K562 (cell line): Measurements from ENCODE around the gene HERPUD2. TPM values are rescaled to one million over a fixed set of nuclear protein-coding genes. Genes with fewer than 3 reads are reported as not detected.

ENCODE experiments used
- ATAC-seq: fragments of 200-7000 bp; cut with Tn5 transposase; 3 replicates; pipeline ENCODE4 v1.9.1; 2020; ENCODE audit warnings: moderate library complexity
- BruUV-seq: library from RNA; stranded (reverse); fragments of 400-500 nt; replicated peaks from 2 replicates; lab custom pipeline; 2021; lab: Mats Ljungman, UMichigan
- CTCF ChIA-PET: fragments of 300-600 bp; formaldehyde crosslinking; extraction: SDS; loops from one replicate; lab custom pipeline; 2021; ENCODE audit warnings: low intra/inter-chr PET ratio; lab: Yijun Ruan, JAX
- POLR2A ChIA-PET: fragments of 300-600, 350-650 bp; sonication (Branson Sonifier 250); formaldehyde crosslinking; extraction: SDS; loops from one replicate; lab custom pipeline; 2021; ENCODE audit warnings: antibody characterized with exemption, inconsistent platforms; lab: Yijun Ruan, JAX
- DNase-seq, 4 experiments: peaks; one replicate each; pipeline versions ENCODE4 v3.0.0 to v3.0.0-alpha.2; 2011 to 2018; ENCODE audit warnings: low spot score in 3 of 4, mixed read lengths in 3 of 4; ENCODE audit errors: extremely low read depth in 1 of 4
- FAIRE-seq: peaks from 2 replicates; lab custom pipeline; 2011; peaks lifted over from hg19 to GRCh38; lab: Jason Lieb, UNC
- H2AFZ ChIP-seq: 2 replicates; pipeline ENCODE4 v1.6.0; 2011; ENCODE audit warnings: low read depth, low read length, control low read depth, inconsistent platforms
- H3K27ac ChIP-seq: fragments of 200-600 bp; 3 replicates; pipeline ENCODE4 v1.8.0; 2011; ENCODE audit warnings: low read depth, mild to moderate bottlenecking, control low read depth, inconsistent platforms, low read length, moderate library complexity, mixed read lengths; ENCODE audit errors: extremely low read depth
- H3K27me3 ChIP-seq, 2 experiments: fragments of 300-600 bp in 1 of 2; 2 replicates in 1 of 2; 3 replicates in 1 of 2; pipeline versions ENCODE4 v1.6.0 to v1.8.0; 2011; ENCODE audit warnings: inconsistent platforms in 2 of 2, low read length in 2 of 2, mild to moderate bottlenecking in 1 of 2, mixed read lengths in 1 of 2, moderate library complexity in 1 of 2; ENCODE audit not compliant: control insufficient read depth in 2 of 2, insufficient read depth in 2 of 2
- H3K36me3 ChIP-seq: fragments of 300-600 bp; 3 replicates; pipeline ENCODE4 v1.8.0; 2011; ENCODE audit warnings: mild to moderate bottlenecking, low read length, inconsistent platforms; ENCODE audit not compliant: control insufficient read depth, insufficient read depth
- H3K4me1 ChIP-seq, 2 experiments: fragments of 200-600 bp in 1 of 2; replicated peaks in 1 of 2; 2 replicates in 1 of 2; 3 replicates in 1 of 2; pipeline versions ENCODE4 v1.5.1 to v1.8.0; 2011; ENCODE audit warnings: inconsistent platforms in 2 of 2, low read length in 2 of 2, mild to moderate bottlenecking in 1 of 2, mixed read lengths in 1 of 2, moderate library complexity in 1 of 2; ENCODE audit not compliant: control insufficient read depth in 2 of 2, insufficient read depth in 2 of 2
- H3K4me2 ChIP-seq: 2 replicates; pipeline ENCODE4 v1.6.1; 2011; ENCODE audit warnings: low read length, control low read depth, inconsistent platforms, mixed read lengths; ENCODE audit not compliant: insufficient read depth
- H3K4me3 ChIP-seq: fragments of 200-600 bp; sonication (generic), shearing (Covaris generic); 2 replicates; pipeline ENCODE4 v1.5.1; 2016; ENCODE audit warnings: control low read depth, inconsistent platforms
- H3K79me2 ChIP-seq: fragments of 200-600 bp; 3 replicates; pipeline ENCODE4 v1.8.0; 2011; ENCODE audit warnings: low read length, inconsistent platforms; ENCODE audit not compliant: control insufficient read depth, insufficient read depth
- H3K9ac ChIP-seq, 2 experiments: 2 replicates each; pipeline versions ENCODE4 v1.6.0 to v1.6.1; 2011; ENCODE audit warnings: low read depth in 2 of 2, low read length in 2 of 2, control low read depth in 1 of 2, inconsistent platforms in 1 of 2, mild to moderate bottlenecking in 1 of 2, mixed read lengths in 1 of 2; ENCODE audit not compliant: insufficient read depth in 1 of 2
- H3K9me1 ChIP-seq: one replicate; pipeline ENCODE4 v1.6.0; 2011; ENCODE audit warnings: inconsistent platforms, mild to moderate bottlenecking, low read length, moderate library complexity; ENCODE audit not compliant: control insufficient read depth, insufficient read depth
- H3K9me3 ChIP-seq: replicated peaks from 2 replicates; pipeline ENCODE4 v1.5.1; 2011; ENCODE audit warnings: low read depth, low read length, inconsistent platforms; ENCODE audit not compliant: control insufficient read depth, insufficient read depth
- H4K20me1 ChIP-seq: replicated peaks from 2 replicates; pipeline ENCODE4 v1.6.1; 2011; ENCODE audit warnings: low read length, inconsistent platforms, mixed read lengths; ENCODE audit not compliant: control insufficient read depth, insufficient read depth
- BHLHE40 ChIP-seq: IDR thresholded peaks from 2 replicates; pipeline ENCODE4 v1.6.1; 2011; ENCODE audit warnings: low read length, improper control_type of control experiment
- CBX1 ChIP-seq: sonication (generic); IDR thresholded peaks from 2 replicates; pipeline ENCODE4 v1.6.1; 2016; ENCODE audit warnings: antibody characterized with exemption, low read depth, mild to moderate bottlenecking
- CHD2 ChIP-seq: IDR thresholded peaks from 2 replicates; pipeline ENCODE4 v1.6.1; 2011; ENCODE audit warnings: low read depth, low read length
- MYBL2 ChIP-seq, 2 experiments: fragments of 450-650 bp in 1 of 2; sonication (generic) in 1 of 2; formaldehyde crosslinking in 1 of 2; IDR thresholded peaks; 2 replicates each; pipeline versions ENCODE4 v1.6.1 to v1.8.1; 2017 to 2022; ENCODE audit warnings: borderline replicate concordance in 1 of 2, inconsistent platforms in 1 of 2, low read depth in 1 of 2, mild to moderate bottlenecking in 1 of 2, missing genetic modification reagents in 1 of 2, moderate library complexity in 1 of 2
- NFE2L1 ChIP-seq: fragments of 450-650 bp; IDR thresholded peaks from 2 replicates; pipeline ENCODE4 v1.6.1; 2016; ENCODE audit warnings: missing genetic modification characterization, low read depth, mild to moderate bottlenecking, missing compliant biosample characterization, moderate library complexity, borderline replicate concordance
- POLR2AphosphoS5 ChIP-seq: IDR thresholded peaks from 2 replicates; pipeline ENCODE4 v1.6.1; 2011; ENCODE audit warnings: mild to moderate bottlenecking, low read depth, low read length, moderate library complexity; ENCODE audit not compliant: control insufficient read depth, insufficient read depth
- SLC30A9 ChIP-seq: fragments of 250-450 bp; sonication (Bioruptor Pico); IDR thresholded peaks from 2 replicates; pipeline ENCODE4 v1.8.0; 2022; ENCODE audit warnings: mild to moderate bottlenecking, moderate library complexity
- SRSF3 ChIP-seq: fragments of 200-400 bp; formaldehyde crosslinking; IDR thresholded peaks from 2 replicates; pipeline ENCODE4 v1.6.1; 2016; ENCODE audit warnings: mild to moderate bottlenecking, low read length, moderate library complexity; ENCODE audit not compliant: insufficient read depth
- TAF7 ChIP-seq: fragments of 450-650 bp; IDR thresholded peaks from 2 replicates; pipeline ENCODE4 v1.6.1; 2016; ENCODE audit warnings: missing genetic modification characterization, missing compliant biosample characterization
- TAL1 ChIP-seq: fragments of 450-650 bp; IDR thresholded peaks from 2 replicates; pipeline ENCODE4 v1.6.1; 2016; ENCODE audit warnings: mild to moderate bottlenecking
- TBP ChIP-seq: optimal IDR thresholded peaks from 2 replicates; pipeline ENCODE3; 2011; ENCODE audit warnings: low read depth, low read length, improper control_type of control experiment
- ZNF24 ChIP-seq: fragments of 450-650 bp; IDR thresholded peaks from 2 replicates; pipeline ENCODE4 v1.6.1; 2016
- WGBS: fragments of 100-300 bp; shearing (Covaris generic); methylation state at CpG from one replicate; pipeline ENCODE4 v1.1.6; 2016; ENCODE audit warnings: low coverage, mixed read lengths; ENCODE audit not compliant: insufficient coverage; ENCODE audit errors: missing lambda C conversion rate; 5-methylcytosine and 5-hydroxymethylcytosine counted together
- in situ Hi-C: fragments of 300-500 bp; cut with MboI; formaldehyde crosslinking; loops from 4 replicates; pipeline ENCODE4 v1.15.0; 2018; ENCODE audit warnings: inconsistent platforms, mixed read lengths
- intact Hi-C: fragments of 100-400 bp; cut with micrococcal nuclease; formaldehyde crosslinking; loops from 2 replicates; pipeline ENCODE4 v1.14.2; 2022
- polyA plus RNA-seq, 8 experiments: library from polyadenylated mRNA; depleted of rRNA in 4 of 8; stranded (reverse) in 5 of 8; unstranded in 3 of 8; fragments of >200 nt; fragmentation: Nextera tagmentation in 2 of 8; fragmentation: Illumina TruSeq in 1 of 8; extraction: Ambion mirVana in 2 of 8; extraction: Trizol in 1 of 8; gene quantifications; 2 replicates each; pipeline versions ENCODE4 v1.2.1 to v1.2.3, GENCODE V29; 2011 to 2014; ENCODE audit warnings: inconsistent platforms in 1 of 8, missing spikeins in 1 of 8
- total RNA-seq, 7 experiments: library from RNA; depleted of rRNA in 6 of 7; stranded (reverse); fragments of >200 nt in 6 of 7; fragmentation: Illumina TruSeq in 2 of 7; extraction: Trizol in 2 of 7; gene quantifications; 2 replicates each; pipeline versions ENCODE4 v1.2.1 to v1.2.3, GENCODE V29; 2011 to 2021; ENCODE audit warnings: low replicate concordance in 1 of 7

HERPUD2 gene
- total and polyA plus RNA-seq, 9 of the 15 experiments (the other 6 are each of a cell fraction or from before 2014, with no cell fraction given) = 4.1 to 28.5 (median 12.3) TPM

DNA sequence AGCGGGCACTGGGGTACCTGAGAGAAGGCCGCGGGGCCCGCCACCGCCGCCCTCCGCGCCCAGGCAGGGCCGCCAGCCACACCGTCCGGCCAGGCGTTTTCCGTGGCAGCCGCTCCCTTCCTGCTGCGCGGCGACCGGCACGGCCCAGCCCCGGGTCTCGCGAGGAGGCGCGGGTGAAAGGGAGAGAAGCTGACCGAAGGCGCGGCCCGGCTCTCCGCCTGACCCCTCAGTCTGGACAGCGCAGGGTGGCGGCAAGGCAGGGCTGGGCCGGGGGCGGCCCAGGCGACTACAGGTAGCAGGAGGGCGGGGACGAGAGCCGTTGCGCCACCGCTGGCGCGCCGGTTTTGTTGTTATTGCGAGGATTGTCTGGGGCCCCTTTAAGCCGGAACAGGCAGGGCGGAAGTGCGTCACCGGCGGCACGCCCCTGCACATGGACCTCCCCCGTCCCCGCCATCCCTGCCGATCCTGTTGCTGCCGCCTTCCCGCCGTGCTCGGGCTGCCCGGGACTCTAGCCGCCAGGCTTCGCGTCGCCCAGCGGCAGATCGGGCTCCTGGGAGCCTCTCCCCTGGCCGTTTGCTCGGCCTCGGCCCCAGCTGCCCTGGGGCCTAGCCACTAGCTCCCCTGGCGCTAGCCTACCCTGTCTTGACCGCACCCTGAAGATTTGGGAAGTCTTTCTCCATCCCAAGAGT, at the start of gene HERPUD2 (continued):
- TF ChIP-seq POLR2AphosphoS5 (peak; percentile 50; the same call in 1 of the 2 replicates), SRSF3 (no peak), TAF7 (tag) (0 out of 2 replicates have a peak, but pooled peaks have one; percentile 58)

DNA sequence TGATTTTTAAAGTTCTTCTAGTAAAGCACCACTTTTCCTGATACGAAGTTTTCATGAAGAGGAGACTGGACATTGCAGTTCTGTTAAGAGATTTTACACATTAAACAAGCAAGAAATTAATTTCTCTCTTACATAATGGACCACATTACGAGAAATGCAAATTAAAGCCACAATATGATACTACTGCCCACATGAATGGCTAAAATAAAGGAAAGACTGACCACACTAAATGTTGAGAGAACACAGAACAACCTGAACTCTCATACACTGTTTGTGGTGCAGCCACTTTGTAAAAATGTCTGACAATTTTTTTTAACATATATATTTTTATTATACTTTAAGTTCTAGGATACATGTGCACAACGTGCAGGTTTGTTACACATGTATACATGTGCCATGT, 44.0 kb upstream of the HERPUD2 start:
- CTCF ChIA-PET = interaction anchor here (0.6 kb wide), 1 partner anchor 189 kb away, joined by 4 read pairs; no protein-coding TSS in a partner anchor

More for the DNA sequence above, 44.0 kb upstream of the HERPUD2 start:
- POLR2A ChIA-PET = no interaction called here
- Histone ChIP-seq H3K4me2 (no peak overlapping the region), H3K36me3 (no peaks in the 10 kb centered on the region), H3K27me3 (peaks cover 0 to 3% of the 10 kb centered on the region in 2 experiments; a peak in 1 of 5 replicates), H3K4me3 (no peak overlapping the region), H4K20me1 (no peaks in the 10 kb centered on the region), H3K9me1 (no peaks in the 10 kb centered on the region), H3K9ac (no peak overlapping the region), H3K4me1 (no peaks in the 10 kb centered on the region), H2AFZ (no peak overlapping the region), H3K9me3 (no peaks in the 10 kb centered on the region), H3K79me2 (no peaks in the 10 kb centered on the region), H3K27ac (no peak overlapping the region)
- intact Hi-C loops (no loop called here), in situ Hi-C loops (no loop called here)
- BruUV-seq = no TSS peak
- ATAC-seq (no peak), FAIRE-seq (no peak), DNase-seq (no peak)
- TF ChIP-seq ZNF24 (no peak), MYBL2 (IDR thresholded peaks at IDR 0.05; ENCODE audit: low read depth) (no peak), MYBL2 (CRISPR knock-in tag; IDR thresholded peaks at IDR 0.05; ENCODE audit: borderline replicate concordance) (no peak), TAL1 (no peak), NFE2L1 (no peak), CBX1 (no peak), BHLHE40 (no peak), TBP (no peak), CHD2 (no peak), SLC30A9 (CRISPR knock-in tag) (no peak)
- 0% methylated on average over 3 of the region's 3 CpGs for WGBS
